Measurements from ENCODE around the gene ARHGAP42.

Gene ARHGAP42

GRCh38 chr11:100832829-100833228, 145.7 kb downstream of the ARHGAP42 start:
- DNase-seq (ENCODE audit: low read depth), result no peak

GRCh38 chr11:100833276-100833675, 146.2 kb downstream of the ARHGAP42 start:
- DNase-seq (ENCODE audit: low read depth), result no peak

- DNase-seq (ENCODE audit: low read depth), result no peak
Observed at GRCh38 chr11:100835854-100836253, 148.8 kb downstream of the ARHGAP42 start.

GRCh38 chr11:100837311-100837710, 150.2 kb downstream of the ARHGAP42 start:
- no peak for DNase-seq (ENCODE audit: low read depth)

GRCh38 chr11:100841711-100842407, 154.8 kb downstream of the ARHGAP42 start:
- no peak for DNase-seq (ENCODE audit: low read depth)

- DNase-seq (ENCODE audit: low read depth), result no peak
Observed at GRCh38 chr11:100847696-100848216, 160.7 kb downstream of the ARHGAP42 start.

GRCh38 chr11:100849009-100849900, 162.2 kb downstream of the ARHGAP42 start:
- DNase-seq (ENCODE audit: low read depth), result peak; percentile 96

- DNase-seq (ENCODE audit: low read depth), result no peak
Observed at GRCh38 chr11:100849901-100850235, 162.8 kb downstream of the ARHGAP42 start.

- DNase-seq (ENCODE audit: low read depth), result peak; percentile 44
Observed at GRCh38 chr11:100851147-100851546, 164.1 kb downstream of the ARHGAP42 start.

- DNase-seq (ENCODE audit: low read depth), result no peak
Observed at GRCh38 chr11:100851584-100852152, 164.6 kb downstream of the ARHGAP42 start.

- DNase-seq (ENCODE audit: low read depth), result peak; percentile 64
Observed at GRCh38 chr11:100855466-100856067, 168.5 kb downstream of the ARHGAP42 start.

- no peak for DNase-seq (ENCODE audit: low read depth)
Observed at GRCh38 chr11:100857236-100858005, 170.3 kb downstream of the ARHGAP42 start.

GRCh38 chr11:100860318-100861155, 173.4 kb downstream of the ARHGAP42 start:
- no peak for DNase-seq (ENCODE audit: low read depth)

- no peak for DNase-seq (ENCODE audit: low read depth)
Observed at GRCh38 chr11:100861212-100861611, 174.1 kb downstream of the ARHGAP42 start.

- DNase-seq (ENCODE audit: low read depth), result peak; percentile 82
Observed at GRCh38 chr11:100863080-100863581, 176.0 kb downstream of the ARHGAP42 start.

GRCh38 chr11:100865443-100866065, 178.5 kb downstream of the ARHGAP42 start:
- no peak for DNase-seq (ENCODE audit: low read depth)

GRCh38 chr11:100866453-100866852, 179.4 kb downstream of the ARHGAP42 start:
- DNase-seq (ENCODE audit: low read depth), result no peak

- no peak for DNase-seq (ENCODE audit: low read depth)
Observed at GRCh38 chr11:100867606-100868005, 180.5 kb downstream of the ARHGAP42 start.

GRCh38 chr11:100869328-100869727, 182.2 kb downstream of the ARHGAP42 start:
- no peak for DNase-seq (ENCODE audit: low read depth)

- no peak for DNase-seq (ENCODE audit: low read depth)
Observed at GRCh38 chr11:100870138-100870537, 183.1 kb downstream of the ARHGAP42 start.
